Retinal pigment epithelial cell (primary cell): ENCODE results near the gene TEX29.

ENCODE experiments used
- DNase-seq: peaks from one replicate; pipeline ENCODE4 v3.0.0-alpha.2; 2010; ENCODE audit warnings: low read depth
- H3K4me3 ChIP-seq: 2 replicates; pipeline ENCODE4 v1.5.1; 2011; ENCODE audit warnings: mild to moderate bottlenecking, low read length, control low read depth, moderate library complexity
- TF ChIP-seq, protein P1 (sequence below): conservative IDR thresholded peaks from 2 replicates; pipeline ENCODE4 v1.5.1; 2011; ENCODE audit warnings: low read depth, low read length, control low read depth, inconsistent platforms

The TEX29 gene

DNA sequence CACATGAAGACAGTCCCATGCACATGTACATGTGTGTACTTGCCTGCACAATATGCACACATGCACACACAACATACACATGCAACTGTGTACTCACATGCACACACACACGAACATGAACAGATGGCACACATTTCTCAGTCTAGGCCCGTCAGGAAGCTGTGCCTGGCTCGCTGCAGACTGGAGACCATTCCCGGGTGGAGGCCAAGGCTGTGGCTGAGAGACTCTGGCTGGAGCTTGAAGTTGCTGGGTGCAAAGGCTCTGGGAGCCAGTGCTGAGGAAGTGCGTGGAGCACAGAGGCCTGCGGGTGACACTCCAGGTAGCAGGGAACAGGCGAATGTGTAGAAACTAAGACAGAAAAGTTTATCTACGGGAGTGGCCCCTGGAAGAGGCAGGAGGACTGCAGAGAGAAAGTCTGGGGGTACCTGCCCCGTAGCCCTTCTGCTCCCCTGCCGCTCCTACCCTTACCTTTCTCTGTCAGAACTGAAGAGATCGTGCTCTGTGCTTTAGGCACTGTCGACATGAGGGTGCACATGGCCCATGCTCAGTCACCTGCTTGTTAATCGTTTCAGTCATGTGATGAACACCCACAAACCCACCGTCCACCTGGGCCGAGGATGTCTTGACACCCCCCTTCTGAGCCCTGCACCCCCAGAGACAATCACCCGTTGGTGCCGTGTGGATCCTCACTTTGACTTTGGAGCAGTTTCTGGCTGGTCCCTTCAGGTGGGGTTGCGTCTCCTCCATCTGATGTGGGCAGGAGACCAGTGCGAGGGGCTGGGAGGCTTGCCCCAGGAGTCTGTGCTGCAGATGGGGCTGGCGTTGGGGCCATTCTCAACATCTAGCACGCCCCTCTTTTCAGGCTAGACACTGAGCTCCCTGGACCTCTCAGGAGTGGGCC, 69.4 kb downstream of the TEX29 start:
- TF ChIP-seq, protein P1, sequence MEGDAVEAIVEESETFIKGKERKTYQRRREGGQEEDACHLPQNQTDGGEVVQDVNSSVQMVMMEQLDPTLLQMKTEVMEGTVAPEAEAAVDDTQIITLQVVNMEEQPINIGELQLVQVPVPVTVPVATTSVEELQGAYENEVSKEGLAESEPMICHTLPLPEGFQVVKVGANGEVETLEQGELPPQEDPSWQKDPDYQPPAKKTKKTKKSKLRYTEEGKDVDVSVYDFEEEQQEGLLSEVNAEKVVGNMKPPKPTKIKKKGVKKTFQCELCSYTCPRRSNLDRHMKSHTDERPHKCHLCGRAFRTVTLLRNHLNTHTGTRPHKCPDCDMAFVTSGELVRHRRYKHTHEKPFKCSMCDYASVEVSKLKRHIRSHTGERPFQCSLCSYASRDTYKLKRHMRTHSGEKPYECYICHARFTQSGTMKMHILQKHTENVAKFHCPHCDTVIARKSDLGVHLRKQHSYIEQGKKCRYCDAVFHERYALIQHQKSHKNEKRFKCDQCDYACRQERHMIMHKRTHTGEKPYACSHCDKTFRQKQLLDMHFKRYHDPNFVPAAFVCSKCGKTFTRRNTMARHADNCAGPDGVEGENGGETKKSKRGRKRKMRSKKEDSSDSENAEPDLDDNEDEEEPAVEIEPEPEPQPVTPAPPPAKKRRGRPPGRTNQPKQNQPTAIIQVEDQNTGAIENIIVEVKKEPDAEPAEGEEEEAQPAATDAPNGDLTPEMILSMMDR, result no peak
- DNase-seq, result no peak
- H3K4me3 ChIP-seq, result no peak overlapping the region

DNA sequence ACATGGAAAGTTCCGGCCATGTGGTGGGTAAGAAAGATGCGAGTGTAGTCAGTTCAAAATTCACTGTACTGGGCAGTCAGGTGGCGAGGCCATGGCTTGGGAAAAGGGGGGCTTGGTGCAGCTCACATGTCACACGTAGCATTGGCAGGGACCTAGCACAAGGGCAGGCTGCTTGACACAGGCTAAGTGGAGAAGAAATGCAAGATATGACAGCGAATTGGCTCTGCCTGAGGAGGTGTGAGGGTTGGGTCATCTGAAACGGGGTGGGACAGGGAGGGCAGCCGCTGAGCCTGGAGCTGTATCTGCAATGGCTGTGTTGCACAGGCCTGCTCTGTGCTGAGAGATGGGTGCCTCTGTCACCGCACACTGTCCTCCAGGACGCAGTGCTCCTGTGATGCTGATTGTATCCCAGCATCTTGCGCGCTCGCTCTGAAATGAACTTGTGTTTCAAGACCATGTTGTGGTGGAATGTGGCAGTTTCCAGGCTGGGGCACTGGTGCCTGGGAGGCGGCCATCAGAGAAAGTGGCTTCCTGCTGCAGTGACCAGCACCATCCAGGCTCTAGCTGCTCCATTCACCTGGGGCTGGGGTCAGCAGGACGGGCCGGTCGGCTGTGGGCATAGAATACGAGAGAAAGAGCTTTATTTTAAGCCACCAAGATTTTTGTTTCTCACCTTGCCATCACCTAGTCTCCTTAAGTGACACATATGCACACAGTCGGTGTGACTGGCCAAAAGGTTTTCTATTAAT, 70.3 kb downstream of the TEX29 start:
- DNase-seq, result no peak
- TF ChIP-seq, protein P1, result no peak
- H3K4me3 ChIP-seq, result no peak overlapping the region

DNA sequence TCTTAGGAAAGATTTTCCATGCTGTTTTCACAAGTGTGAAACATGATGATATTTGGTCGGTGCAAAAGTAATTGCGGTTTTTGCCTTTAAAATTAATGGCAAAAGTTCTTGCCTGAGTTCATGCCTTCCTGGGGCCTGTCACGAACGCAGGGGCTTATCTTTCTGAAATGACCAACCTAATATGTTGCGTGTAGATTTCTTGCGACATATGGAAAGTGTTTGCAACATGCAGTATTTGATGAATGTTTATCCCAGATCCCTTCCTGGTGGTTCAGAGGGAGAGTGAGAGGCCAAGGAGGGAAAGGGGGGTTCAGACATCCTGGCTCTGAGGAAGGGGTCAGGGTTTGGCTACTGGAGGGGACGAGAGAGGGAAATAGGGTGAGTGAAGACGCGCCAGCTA, 72.0 kb downstream of the TEX29 start:
- TF ChIP-seq, protein P1, result no peak
- no peak for DNase-seq
- no peak overlapping the region for H3K4me3 ChIP-seq

DNA sequence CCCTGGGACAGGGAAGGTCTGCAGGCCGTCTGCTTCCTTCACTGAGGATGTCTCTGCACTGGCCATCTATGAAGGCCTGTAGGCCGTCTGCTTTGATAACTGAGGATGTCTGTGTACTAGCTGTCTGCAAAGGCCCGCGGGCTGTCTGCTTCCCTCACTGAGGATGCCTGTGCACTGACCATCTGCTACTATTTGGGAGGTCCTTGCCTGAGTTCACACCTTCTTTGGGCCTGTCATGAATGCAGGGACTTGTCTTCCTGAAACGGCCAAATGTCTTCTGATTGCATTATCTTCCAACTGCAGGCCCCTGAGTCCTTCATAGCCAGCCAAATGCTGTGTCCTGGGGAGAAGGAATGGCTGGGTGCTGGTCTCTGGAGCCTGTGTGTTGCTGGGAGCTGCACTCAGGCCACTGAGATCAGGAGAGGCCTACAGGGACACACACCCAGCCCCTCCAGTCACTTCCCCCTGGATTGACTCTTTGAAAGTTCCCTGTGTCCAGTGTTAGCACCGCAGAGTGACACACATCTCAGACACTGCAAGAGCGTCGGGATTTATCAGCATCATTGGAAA, 72.9 kb downstream of the TEX29 start:
- no peak for DNase-seq
- H3K4me3 ChIP-seq, result no peak overlapping the region
- TF ChIP-seq, protein P1, result no peak
